Caki2 (cell line): Measurements from ENCODE around the gene PHYKPL. TPM values are rescaled to one million over a fixed set of nuclear protein-coding genes. Genes with fewer than 3 reads are reported as not detected.
"Not testable (repeated sequence)": the region's sequence is repeated elsewhere in the genome, so short reads cannot be mapped to it uniquely, and the experiment has no call there.

Experiments used
- DNase-seq: peaks from one replicate; pipeline ENCODE4 v3.0.0-alpha.2; 2015; ENCODE audit warnings: low read depth
- in situ Hi-C: cut with HindIII; loops from 2 replicates; pipeline ENCODE4 v1.10.0; 2016; ENCODE audit warnings: low sequenced_read_pairs, low pct_unique_long_range_greater_than_20kb, mixed read lengths
- total RNA-seq: library from RNA; depleted of rRNA; stranded (reverse); fragments of >200 nt; shearing (Covaris generic); gene quantifications from 2 replicates; pipeline ENCODE4 v1.2.3, GENCODE V29; 2014; ENCODE audit warnings: low replicate concordance

PHYKPL gene
- total RNA-seq, 1 experiment from 2014 or later = 34.8 TPM

DNA sequence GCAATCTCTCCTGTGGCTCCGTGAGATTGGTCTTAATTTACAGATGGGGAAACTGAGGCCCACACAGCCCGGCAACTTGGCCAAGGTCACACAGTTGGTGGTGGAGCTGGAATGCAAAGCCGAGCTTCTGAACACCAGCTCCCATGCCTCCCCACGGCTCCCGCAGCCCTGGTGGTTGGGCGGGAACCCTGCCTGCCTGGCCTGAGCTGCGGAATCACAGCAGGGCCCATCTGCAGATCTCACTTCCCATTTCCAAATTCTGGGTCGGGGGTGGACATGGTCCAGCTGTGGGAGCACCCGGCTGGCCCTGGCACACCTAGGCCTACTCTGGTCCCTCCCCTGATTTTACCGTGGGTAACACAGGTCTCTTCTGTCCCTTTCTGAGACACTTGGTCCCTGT lies 35.3 kb upstream of the PHYKPL start:
- in situ Hi-C loops = no loop called here
- no peak for DNase-seq

DNA sequence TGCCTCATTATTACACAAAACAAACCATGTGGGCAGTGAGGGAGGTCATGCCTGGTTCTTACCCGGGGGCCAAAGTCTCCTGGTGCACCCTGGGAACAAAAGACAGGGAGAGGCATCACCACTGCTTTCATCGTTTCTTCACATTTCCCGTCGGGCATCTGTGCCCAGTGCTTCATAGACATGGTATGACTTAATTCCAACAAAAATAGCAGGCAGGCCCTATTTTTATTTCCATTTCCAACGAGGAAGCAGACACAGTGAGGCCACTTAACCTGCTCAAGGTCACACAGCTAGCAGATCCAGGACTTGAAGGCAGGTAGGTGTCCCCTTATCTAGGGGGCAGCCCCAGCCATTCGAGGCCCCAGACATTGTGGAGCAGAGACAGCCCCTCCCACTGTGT lies 34.6 kb upstream of the PHYKPL start:
- in situ Hi-C loops = no loop called here
- no peak for DNase-seq

DNA sequence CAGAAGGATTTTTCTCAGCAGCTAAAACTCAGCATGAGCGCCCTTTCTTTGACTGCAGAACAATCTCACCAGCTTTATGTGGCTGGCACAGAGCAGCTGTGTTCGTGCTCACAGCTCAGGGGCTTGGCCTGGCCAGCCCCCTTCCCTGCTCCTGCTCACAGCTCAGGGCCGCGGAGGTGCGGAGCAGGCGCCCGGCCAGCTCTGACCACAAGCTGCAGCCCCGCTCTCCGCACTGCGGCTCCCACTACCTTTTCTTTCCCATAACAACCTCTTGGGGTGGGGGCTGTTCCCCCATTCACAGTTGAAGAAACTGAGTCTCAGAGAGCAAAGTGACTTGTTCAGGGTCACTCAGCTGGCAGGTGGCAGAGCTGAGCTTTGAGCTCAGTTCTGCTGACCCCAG lies 34.0 kb upstream of the PHYKPL start:
- no peak for DNase-seq
- in situ Hi-C loops = no loop called here

DNA sequence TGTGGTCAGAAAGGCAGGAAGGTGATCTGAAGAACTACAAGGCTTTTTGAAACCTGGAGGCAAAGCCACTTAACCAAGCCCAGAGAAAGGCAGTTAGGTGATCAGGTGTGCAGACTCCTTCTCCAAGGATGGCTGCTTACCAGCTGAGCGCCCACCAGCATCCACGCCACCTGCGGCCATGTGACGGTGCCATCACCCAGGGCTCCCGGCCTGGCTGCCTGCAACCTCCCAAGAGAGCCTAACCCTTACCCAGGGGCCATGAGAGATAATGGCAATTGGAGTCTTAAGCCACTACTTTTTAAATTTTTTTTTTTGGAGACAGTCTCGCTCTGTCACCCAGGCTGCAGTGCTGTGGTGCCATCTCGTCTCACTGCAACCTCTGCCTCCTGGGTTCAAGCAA lies 33.1 kb upstream of the PHYKPL start:
- in situ Hi-C loops = no loop called here
- DNase-seq = no peak

DNA sequence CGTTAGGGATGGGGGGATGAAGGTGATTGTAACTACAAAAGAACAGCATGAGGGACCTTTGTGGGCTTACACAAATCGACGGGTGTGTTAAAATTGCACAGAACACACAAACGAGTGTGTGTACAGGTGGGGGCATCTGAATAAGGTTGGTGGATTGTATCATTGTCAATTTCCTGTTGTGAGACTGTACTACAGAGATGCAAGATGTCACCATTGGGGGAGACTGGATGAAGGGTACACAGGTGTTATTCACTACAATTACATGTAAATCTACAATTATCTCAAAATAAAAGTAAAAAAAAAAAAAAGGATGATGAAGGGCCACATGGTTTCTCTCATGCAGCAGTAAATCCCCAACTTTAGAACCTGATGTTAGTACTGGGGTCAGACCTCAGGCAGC lies 31.4 kb upstream of the PHYKPL start:
- DNase-seq = no peak
- in situ Hi-C loops = no loop called here

DNA sequence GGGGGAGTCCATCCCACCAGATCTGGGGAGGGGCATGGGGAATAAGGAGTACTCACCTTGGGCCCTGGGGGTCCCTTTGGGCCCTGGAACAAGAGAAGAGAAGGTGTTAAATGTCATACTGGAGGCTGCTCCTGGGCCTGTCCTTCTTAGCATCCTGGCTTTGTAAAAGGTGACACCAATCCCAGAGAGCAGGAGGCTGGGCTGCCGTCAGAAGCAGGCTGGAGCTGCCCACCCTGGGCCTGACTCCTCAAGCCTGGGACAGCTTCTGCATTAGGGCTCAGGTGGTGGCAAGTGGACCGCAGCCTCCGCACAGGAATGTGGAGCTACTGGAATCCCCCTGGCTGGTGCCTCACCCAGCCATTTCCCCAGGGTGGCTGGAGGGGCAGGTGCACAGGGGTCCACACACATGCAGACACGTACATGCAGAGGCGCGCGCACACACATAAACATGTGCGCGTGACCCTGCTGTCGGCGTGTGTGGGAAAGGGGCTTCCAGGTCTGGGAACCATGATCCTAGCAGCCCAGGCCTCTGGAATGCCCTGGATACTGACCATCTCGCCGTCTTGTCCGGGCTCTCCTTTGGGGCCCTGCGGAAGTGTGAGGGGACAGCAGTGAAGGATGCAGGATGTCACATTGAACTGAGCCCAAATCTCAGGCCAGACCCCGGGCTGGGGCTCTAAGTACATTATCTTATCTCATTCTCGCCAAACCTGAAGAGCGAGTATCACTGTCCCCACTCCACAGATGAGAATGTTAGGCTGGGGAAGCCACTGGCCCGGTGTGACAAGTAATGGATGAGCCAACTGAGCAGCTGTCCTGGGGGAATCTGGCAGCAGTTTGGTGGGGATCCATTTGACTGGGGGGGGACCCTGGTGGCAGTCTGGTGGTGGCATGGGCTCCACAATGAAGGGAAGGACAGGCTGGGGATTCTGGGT lies 29.3 kb upstream of the PHYKPL start:
- no peak for DNase-seq
- in situ Hi-C loops = no loop called here

DNA sequence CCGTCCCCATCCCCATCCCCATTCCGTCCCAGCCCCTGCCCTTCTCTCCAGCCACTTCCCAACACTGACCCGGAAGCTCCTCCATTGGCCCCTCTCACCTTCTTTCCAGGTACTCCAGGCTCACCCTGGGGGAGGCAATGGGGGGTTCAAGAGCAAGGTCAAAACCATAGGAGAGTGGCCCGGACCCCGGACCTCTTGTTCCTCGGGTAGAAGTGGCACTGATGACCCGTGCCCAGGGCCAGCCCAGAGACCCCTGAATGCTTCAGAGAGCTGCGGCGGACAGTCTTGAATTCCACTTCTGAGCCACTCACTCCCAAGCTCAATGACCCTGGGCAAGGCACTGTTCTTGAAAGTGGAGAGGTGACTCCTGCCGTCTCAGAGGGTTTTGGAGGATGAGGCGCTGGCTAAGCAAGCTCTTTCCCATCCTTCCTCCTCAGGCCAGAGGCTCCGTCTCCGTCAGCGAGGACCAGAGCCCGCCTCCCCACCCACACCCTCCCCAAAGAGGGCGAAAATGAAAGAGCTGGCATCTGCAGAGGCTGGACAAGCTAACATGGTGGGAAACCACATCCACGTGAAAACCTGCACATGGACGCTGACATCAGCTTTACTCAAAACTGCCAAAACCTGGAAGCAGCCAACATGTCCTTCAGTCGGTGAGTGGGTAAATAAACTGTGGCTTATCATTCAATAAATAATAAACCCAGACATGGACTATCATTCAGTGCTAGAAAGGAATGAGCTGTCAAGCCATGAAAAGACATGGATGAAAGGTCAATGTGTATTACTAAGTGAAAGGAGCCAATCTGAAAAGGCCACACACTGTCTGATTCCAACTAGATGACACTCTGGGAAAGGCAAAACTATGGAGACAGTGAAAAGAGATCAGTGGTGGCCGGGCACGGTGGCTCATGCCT lies 27.3 kb upstream of the PHYKPL start:
- in situ Hi-C loops = no loop called here
- DNase-seq = no peak

DNA sequence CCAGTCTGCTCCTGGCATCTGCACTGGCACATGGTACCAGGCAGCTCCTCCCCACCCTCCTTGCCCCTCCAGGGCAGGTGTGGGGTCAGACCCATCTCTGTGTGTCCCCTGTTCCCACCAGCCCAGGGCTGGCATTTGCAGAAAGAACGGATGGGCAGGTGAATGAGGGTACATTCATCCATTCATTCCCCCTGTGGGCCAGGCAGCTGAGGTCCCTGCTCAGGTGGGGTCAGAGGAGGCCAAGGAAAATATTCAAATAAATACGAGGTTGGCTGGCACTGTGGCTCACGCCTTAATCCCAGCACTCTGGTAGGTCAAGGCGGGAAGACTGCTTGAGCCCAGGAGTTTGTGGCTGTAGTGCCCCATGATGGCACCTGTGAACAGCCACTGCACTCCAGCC lies 25.0 kb upstream of the PHYKPL start:
- in situ Hi-C loops = no loop called here
- DNase-seq = no peak

DNA sequence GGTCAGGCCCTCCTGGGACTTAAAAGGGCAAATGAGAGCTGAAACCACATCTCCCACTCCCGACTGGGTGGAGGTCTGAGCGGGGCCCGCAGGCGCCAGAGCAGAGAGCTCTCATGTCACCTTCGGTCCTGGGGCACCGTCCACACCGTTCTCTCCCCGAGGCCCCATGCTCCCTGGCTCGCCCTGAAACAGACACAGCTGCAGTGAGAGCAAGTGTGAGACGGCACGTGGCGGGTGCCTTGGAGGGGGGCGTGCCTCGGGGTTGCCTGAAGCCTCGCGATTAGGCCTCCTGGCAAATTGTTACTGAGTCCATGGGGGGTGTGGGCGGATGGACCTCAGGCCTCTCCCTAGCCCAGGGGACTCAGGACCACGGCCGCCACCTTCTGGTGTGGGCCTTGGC lies 24.1 kb upstream of the PHYKPL start:
- DNase-seq = no peak
- in situ Hi-C loops = no loop called here

DNA sequence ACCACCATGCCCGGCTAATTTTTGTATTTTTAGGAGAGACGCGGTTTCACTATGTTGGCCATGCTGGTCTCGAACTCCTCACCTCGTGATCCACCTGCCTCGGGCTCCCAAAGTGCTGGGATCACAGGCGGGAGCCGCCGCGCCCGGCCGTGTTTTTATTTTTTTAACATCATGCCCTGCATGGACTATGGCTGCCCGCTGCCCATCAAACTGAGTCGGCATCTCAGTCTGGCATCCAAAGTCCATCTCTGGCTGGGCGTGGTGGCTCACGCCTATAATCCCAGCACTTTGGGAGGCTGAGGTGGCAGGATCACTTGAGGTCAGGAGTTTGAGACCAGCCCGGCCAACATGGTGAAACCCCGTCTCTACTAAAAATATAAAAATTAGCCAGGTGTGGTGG lies 21.0 kb upstream of the PHYKPL start:
- in situ Hi-C loops, DNase-seq: not testable (repeated sequence)

DNA sequence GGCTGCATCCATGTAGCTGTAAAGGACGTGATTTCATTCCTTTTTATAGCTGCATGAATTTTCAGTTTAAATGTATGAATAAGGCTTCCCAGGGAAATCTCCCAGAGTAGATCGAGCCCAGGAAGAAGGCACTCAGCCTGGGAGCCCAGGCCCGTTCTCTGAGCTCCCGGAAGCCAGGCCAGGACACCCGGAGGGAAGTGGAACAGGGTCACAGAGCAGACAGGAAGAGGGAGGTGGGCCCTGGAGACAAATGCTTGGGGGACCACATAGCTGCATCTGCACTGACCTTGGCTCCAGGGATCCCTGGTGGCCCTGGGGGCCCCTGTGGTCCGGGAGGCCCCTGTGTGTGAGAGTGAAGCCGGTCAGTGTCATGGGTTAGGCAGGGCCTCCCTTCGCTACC lies 19.7 kb upstream of the PHYKPL start:
- no peak for DNase-seq
- in situ Hi-C loops = no loop called here

DNA sequence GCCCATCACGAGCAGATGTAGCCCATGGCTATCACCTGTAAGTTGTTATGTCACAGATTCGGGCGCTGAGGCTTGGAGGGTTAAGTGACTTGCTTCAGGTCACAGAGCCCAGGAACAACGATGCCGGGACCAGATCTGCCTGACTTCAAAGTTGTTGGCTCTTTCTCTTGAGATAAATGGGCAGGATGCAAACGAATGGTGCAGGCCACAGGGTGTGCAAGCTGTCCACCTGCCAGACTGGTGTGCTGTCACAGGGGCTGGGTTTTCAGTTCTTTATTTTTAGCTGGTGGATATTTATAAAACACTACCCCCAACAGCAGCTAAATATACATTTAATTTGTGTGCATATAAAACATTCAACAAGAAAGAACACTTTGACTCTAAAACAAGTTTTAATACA lies 17.7 kb upstream of the PHYKPL start:
- in situ Hi-C loops = no loop called here
- DNase-seq = no peak

DNA sequence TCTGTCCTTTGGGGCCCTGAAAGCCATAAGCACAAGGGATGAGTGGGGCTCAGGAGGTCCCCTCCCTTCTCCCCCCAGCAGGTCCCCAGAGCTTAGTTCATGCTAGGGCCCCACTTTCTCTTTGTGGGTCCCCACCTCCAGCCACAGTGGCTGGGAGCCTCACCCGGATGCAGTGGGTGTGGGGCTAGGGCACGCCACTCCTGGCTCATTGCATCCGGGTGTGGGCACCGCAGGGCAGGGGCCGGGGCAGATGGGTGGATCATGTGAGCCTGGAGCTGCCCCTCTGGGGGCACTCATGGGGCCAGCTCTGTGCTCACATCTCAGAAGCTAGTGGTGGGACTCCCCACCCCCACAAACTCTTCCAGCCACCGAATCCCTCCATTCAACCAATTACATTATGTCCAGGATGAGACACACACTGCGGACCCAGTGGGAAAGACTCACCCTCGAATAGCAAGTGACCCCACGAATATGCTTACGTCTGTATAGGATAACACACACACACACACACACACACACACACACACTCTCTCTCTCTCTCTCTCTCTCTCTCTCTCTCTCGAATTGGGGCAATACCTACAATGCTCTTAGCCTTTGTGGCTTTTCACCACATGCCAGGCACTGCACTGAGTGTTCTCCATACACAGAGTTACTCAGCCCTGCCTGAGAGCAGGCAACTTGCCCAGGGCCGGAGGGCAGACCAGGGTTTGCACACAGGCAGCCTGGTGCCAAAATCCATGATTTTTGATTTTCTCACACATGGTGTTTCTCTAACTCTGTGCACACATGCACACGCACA lies 16.8 kb upstream of the PHYKPL start:
- in situ Hi-C loops = no loop called here
- DNase-seq = no peak

DNA sequence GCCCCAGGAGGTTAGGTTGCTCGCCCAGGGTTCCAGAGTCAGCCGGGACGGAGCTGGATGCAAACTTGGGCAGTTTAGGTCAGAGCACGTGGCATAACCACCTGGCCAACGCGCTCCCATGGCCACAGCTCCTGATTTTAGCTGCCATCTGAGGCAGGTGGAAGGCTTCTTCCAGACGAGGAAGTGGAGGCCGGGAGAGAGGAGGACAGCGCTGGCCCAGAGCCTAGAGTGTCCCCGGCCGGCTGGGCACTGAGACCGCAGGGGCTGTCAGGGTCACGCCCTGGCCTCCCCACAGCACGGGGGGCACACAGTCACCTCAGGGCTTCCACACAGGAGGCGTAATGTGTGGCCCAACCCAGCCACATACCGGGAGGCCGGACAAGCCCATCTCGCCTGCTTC lies 16.1 kb upstream of the PHYKPL start:
- in situ Hi-C loops = no loop called here

DNA sequence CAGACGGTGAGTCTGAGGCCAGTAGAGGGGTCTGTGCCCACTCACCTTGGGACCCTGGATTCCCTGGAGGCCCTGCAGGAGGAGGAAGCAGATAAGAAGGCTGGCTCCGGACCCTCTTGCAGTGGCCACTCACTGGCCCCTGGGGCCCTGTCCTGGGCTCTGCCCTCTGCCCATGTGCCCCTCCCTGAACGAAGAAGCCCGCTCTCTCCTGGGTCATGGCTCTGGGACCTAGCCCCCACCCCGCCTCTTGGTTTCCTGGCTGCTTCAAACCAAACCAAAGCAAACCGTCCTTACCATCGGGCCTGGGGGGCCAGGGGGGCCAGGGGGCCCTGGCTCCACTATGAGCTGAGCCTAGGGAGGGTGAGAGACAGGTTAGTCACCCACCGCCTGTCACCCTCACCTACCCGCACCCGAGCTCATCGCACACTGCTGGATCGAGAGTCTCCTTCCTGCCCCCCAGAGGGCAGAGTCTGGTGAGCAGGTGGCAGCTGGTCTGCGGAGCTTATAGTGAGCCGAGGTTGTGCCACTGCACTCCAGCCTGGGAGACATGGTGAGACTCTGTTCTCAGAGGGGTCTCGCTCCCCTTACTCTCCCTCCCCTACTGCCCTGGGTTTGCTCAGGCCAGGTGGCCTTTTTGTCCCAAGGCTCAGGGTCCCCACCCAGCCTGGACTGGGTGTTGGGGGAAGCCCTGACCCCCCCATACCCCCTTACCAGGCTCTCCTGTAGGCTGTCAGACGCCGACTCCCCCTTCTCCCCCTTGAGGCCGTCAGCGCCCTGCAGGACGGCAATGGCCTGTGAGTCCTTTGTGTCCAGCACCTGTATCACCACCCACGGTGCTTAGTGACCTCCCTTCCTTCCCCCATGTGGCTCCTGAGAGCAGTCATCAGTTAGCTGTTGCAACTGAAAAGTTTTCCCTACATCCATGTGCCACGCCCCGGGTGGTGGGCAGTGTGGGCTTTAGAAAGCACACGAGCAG lies 15.2 kb upstream of the PHYKPL start:
- in situ Hi-C loops = no loop called here
- DNase-seq = no peak

More for the DNA sequence above, 16.1 kb upstream of the PHYKPL start:
- no peak for DNase-seq

DNA sequence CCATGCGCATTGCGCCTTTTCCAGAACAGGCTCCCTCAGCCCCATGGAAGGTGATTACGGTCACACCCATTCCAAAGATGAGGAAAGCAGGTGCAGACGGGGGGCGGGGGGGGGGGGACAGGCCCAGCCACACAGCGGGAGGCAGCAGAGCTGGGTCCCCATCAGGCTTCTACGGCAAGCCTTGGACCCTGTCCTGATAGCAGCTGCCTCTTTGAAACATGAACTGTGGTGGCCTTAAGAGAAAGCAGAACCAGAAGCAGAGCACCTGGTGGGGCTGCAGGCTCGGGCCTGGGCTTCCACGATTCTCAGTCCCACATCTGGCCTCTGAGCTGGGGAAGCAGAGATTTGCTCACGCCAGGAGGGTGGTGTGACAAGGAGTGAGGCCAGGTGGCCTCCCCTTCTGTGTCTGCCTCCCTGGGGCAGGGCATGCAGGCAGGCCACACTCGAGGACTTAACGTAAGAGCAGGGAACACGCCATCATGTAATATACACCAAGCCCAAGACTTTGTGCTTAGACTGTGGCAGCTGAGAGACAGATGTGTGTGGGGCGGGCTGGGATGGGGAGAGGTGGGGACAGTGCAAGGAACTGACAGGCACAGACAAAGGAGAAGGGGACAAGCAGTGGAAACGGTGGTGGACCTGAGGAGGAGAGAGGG lies 14.2 kb upstream of the PHYKPL start:
- in situ Hi-C loops = no loop called here

DNA sequence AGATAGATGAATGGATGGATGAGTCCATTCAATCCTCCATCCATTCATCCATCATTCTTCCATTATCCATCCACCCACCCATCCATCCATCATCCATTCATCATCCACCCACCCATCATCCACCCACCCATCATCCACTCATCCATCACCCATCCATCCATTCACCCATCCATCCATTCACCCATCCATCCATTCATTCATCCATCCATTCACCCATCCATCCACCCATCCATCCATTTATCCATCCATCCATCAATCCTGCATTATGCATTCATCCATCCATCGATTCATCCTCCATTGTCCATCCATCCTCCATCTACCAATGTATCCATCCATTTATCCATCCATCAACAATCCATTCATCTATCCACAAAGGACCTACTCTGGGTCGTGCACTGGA lies 12.8 kb upstream of the PHYKPL start:
- no peak for DNase-seq

More for the DNA sequence above, 14.2 kb upstream of the PHYKPL start:
- no peak for DNase-seq

More for the DNA sequence above, 12.8 kb upstream of the PHYKPL start:
- in situ Hi-C loops = no loop called here
